Nephron (organoid): ENCODE measurements around the gene TRIOBP.
A peak's percentile ranks its signal among the peaks of the same experiment; 100 is the strongest.

ENCODE experiments used
- H3K27ac Mint-ChIP-seq, 3 experiments: 2 replicates each; pipeline ENCODE4 v1.8.0; 2020; ENCODE audit warnings: mixed read lengths in 3 of 3, mild to moderate bottlenecking in 2 of 3, moderate library complexity in 1 of 3
- H3K27me3 Mint-ChIP-seq: 2 replicates; pipeline ENCODE4 v1.8.0; 2021; ENCODE audit warnings: low read depth, mild to moderate bottlenecking, moderate library complexity, mixed read lengths
- H3K36me3 Mint-ChIP-seq: 2 replicates; pipeline ENCODE4 v1.8.0; 2020; ENCODE audit warnings: low read depth, mixed read lengths
- H3K4me1 Mint-ChIP-seq: 2 replicates; pipeline ENCODE4 v1.8.0; 2020; ENCODE audit warnings: mixed read lengths
- H3K4me3 Mint-ChIP-seq, 3 experiments: 2 replicates each; pipeline ENCODE4 v1.8.0; 2020; ENCODE audit warnings: mild to moderate bottlenecking in 3 of 3, mixed read lengths in 3 of 3, moderate library complexity in 2 of 3
- H3K9me3 Mint-ChIP-seq: 2 replicates; pipeline ENCODE4 v1.8.0; 2020; ENCODE audit warnings: mixed read lengths
- TF ChIP-seq, protein P1 (sequence below), 3 experiments: fragments of 200-600 bp; sonication (generic); IDR thresholded peaks; one replicate each; pipeline ENCODE4 v1.5.0; 2021; ENCODE audit warnings: antibody characterized with exemption in 3 of 3; ENCODE audit not compliant: unreplicated experiment in 3 of 3

The TRIOBP gene

GRCh38 chr22:37659897-37660708, 36.7 kb upstream of the TRIOBP start:
- Mint-ChIP-seq H3K36me3 (no peaks in the 10 kb centered on the region), H3K9me3 (no peaks in the 10 kb centered on the region), H3K4me3 (peak overlapping the region; percentile 69 to 87 (median 86)), H3K4me1 (peaks cover 38% of the 10 kb centered on the region), H3K27me3 (no peaks in the 10 kb centered on the region), H3K27ac (peak overlapping the region; percentile 15 to 65 (median 43))
- TF ChIP-seq, protein P1, sequence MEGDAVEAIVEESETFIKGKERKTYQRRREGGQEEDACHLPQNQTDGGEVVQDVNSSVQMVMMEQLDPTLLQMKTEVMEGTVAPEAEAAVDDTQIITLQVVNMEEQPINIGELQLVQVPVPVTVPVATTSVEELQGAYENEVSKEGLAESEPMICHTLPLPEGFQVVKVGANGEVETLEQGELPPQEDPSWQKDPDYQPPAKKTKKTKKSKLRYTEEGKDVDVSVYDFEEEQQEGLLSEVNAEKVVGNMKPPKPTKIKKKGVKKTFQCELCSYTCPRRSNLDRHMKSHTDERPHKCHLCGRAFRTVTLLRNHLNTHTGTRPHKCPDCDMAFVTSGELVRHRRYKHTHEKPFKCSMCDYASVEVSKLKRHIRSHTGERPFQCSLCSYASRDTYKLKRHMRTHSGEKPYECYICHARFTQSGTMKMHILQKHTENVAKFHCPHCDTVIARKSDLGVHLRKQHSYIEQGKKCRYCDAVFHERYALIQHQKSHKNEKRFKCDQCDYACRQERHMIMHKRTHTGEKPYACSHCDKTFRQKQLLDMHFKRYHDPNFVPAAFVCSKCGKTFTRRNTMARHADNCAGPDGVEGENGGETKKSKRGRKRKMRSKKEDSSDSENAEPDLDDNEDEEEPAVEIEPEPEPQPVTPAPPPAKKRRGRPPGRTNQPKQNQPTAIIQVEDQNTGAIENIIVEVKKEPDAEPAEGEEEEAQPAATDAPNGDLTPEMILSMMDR (IDR thresholded peaks at IDR 0.05; ENCODE audit: unreplicated experiment in 3 of 3): no peak

DNA sequence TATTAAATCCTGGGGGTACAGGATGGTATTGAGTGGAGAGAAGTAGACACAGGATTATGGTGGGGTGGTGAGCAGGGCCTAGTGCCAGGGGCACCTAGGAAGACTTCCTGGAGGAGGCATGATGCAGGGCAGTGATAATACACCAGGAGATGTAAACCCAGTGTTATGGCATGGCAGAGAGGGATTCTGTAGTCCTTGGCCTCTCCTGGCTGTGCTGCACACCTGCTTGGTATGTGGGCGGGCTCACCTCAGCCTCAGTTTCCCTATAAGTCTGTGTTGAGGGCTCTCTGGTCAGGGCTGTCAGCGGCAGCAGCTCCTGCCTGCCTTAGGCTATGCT, 36.2 kb upstream of the TRIOBP start:
- Mint-ChIP-seq H3K9me3 (no peaks in the 10 kb centered on the region), H3K27me3 (no peaks in the 10 kb centered on the region), H3K4me3 (peak overlapping the region; percentile 69 to 87 (median 86)), H3K27ac (peak overlapping the region; percentile 33 to 67 (median 48)), H3K4me1 (peaks cover 38% of the 10 kb centered on the region), H3K36me3 (no peaks in the 10 kb centered on the region)
- TF ChIP-seq, protein P1 (IDR thresholded peaks at IDR 0.05; ENCODE audit: unreplicated experiment in 3 of 3): no peak

DNA sequence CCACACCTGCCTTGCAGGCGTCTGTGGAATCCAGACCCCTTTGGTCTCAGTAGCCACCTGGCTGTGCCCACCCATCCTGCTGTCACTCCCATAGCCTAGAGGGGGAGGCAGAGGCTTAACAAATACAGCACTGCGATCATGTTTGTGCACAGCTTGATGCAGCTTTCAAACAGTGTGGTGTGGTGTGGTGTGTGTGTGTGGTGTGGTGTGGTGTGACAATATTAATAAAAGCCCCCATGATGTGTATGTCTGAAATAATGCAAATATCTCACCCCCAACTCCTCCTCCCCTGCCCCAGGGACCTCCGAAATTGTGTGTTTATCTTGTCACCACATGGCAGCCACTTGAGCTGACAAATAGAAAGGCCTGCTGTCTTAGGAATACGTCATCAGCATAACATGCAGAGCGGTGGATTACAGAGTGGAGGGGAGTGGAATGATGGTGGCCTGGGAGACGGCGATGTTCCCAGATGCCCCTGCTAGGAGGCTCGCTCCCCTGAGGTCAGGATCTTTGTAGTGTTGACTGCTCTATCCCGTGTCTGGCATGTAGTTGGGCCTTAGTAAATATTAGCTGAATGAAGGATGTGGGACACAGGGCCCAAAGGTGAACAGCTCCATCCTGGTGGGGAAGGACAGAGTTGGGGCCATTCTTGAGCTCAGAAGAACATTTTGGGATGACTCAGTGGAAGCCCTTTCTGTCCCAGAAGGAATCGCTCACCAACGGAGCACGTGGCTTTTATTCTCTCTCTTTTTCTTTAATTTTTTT, 35.5 kb upstream of the TRIOBP start:
- TF ChIP-seq, protein P1 (IDR thresholded peaks at IDR 0.05; ENCODE audit: unreplicated experiment in 3 of 3): peak; percentile 42 to 48 (median 43)
- peak overlapping the region; percentile 45 to 67 (median 48) for H3K27ac Mint-ChIP-seq
- no peaks in the 10 kb centered on the region for H3K9me3 Mint-ChIP-seq
- peaks cover 38% of the 10 kb centered on the region for H3K4me1 Mint-ChIP-seq
- H3K4me3 Mint-ChIP-seq: peak overlapping the region; percentile 69 to 87 (median 86)
- H3K36me3 Mint-ChIP-seq: peaks cover 4% of the 10 kb centered on the region
- H3K27me3 Mint-ChIP-seq: no peaks in the 10 kb centered on the region

- H3K4me1 Mint-ChIP-seq: peaks cover 38% of the 10 kb centered on the region
- H3K36me3 Mint-ChIP-seq: peaks cover 11% of the 10 kb centered on the region
- H3K27ac Mint-ChIP-seq: peak overlapping the region in 2 of 3 experiments; percentile 48 to 80
- TF ChIP-seq, protein P1 (IDR thresholded peaks at IDR 0.05; ENCODE audit: unreplicated experiment in 3 of 3): no peak
- no peaks in the 10 kb centered on the region for H3K9me3 Mint-ChIP-seq
- no peaks in the 10 kb centered on the region for H3K27me3 Mint-ChIP-seq
- H3K4me3 Mint-ChIP-seq: peak overlapping the region in 2 of 3 experiments; percentile 33 to 62
Observed at GRCh38 chr22:37662039-37662438, 34.8 kb upstream of the TRIOBP start.

DNA sequence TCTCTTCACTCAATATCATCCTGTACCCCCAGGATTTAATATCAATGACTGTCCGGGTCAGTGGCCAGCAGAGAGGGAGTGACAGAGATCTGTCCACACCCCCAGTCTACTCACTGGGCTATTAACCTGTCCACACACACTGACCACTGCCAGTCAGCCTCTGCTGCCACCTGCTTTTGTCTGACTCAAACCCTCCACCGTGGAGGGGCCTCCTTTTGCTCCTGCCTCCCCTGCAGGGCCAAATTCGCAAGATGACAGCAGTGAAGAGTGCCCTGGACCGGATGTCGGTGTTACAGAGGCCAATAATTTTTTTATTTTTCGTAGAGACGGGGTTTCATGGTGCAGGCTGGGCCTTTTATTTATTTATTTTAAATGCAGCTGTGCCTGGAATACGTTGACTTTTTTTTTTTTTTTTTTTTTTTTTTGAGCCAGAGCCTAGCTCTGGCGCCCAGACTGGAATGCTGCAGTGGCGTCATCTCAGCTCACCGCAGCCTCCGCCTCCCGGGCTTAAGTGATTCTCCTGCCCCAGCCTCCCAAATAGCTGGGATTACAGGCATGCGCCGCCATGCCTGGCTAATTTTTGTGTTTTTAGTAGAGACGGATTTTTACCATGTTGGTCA, 33.2 kb upstream of the TRIOBP start:
- TF ChIP-seq, protein P1 (IDR thresholded peaks at IDR 0.05; ENCODE audit: unreplicated experiment in 3 of 3): no peak
- Mint-ChIP-seq H3K9me3 (no peaks in the 10 kb centered on the region), H3K27me3 (no peaks in the 10 kb centered on the region)

More for the DNA sequence above, 33.2 kb upstream of the TRIOBP start:
- Mint-ChIP-seq H3K4me1 (peaks cover 29% of the 10 kb centered on the region), H3K4me3 (no peak overlapping the region), H3K36me3 (peaks cover 14% of the 10 kb centered on the region), H3K27ac (no peak overlapping the region)
